Activated CD8-positive, alpha-beta T cell treated with anti-CD3 and anti-CD28 coated beads for 36 hours (primary cell): Measurements from ENCODE around the gene HACD3. TPM values are rescaled to one million over a fixed set of nuclear protein-coding genes. Genes with fewer than 3 reads are reported as not detected.

ENCODE experiments used
- ATAC-seq: fragments of 200-7000 bp; cut with Tn5 transposase; one replicate; pipeline ENCODE4 v1.10.0; 2021; ENCODE audit warnings: mild to moderate bottlenecking, moderate library complexity
- CTCF ChIA-PET: fragments of 350-600 bp; sonication (Branson Sonifier 250); formaldehyde crosslinking; loops from one replicate; lab custom pipeline; 2021; ENCODE audit warnings: antibody characterized with exemption; lab: Charles Lee
- POLR2A ChIA-PET: fragments of 350-600 bp; sonication (Branson Sonifier 250); formaldehyde crosslinking; loops from one replicate; lab custom pipeline; 2021; ENCODE audit warnings: antibody characterized with exemption; lab: Charles Lee
- DNase-seq: peaks from one replicate; pipeline ENCODE4 v3.0.0-alpha.2; 2020
- H3K27ac Mint-ChIP-seq: one replicate; pipeline ENCODE4 v1.8.0; 2021; ENCODE audit warnings: mild to moderate bottlenecking, mixed read lengths
- H3K27me3 Mint-ChIP-seq: one replicate; pipeline ENCODE4 v1.8.0; 2021; ENCODE audit warnings: mixed read lengths
- H3K36me3 Mint-ChIP-seq: one replicate; pipeline ENCODE4 v1.8.0; 2021; ENCODE audit warnings: low read depth, mixed read lengths
- H3K4me1 Mint-ChIP-seq: one replicate; pipeline ENCODE4 v1.8.0; 2021; ENCODE audit warnings: low read depth, mixed read lengths
- H3K4me3 Mint-ChIP-seq: one replicate; pipeline ENCODE4 v1.8.0; 2021; ENCODE audit warnings: mild to moderate bottlenecking, moderate library complexity, mixed read lengths
- H3K9me3 Mint-ChIP-seq: one replicate; pipeline ENCODE4 v1.8.0; 2021; ENCODE audit warnings: mixed read lengths
- CTCF ChIP-seq: fragments of 200-600 bp; IDR thresholded peaks from one replicate; pipeline ENCODE4 v1.8.0; 2022; ENCODE audit warnings: antibody characterized with exemption, mild to moderate bottlenecking
- intact Hi-C: fragments of 100-400 bp; cut with micrococcal nuclease; formaldehyde crosslinking; loops from one replicate; pipeline ENCODE4 v1.10.0; 2022
- total RNA-seq, 2 experiments: library from RNA; stranded (reverse); gene quantifications; one replicate each; pipeline ENCODE4 v1.2.3, GENCODE V29; 2021

Gene HACD3
- total RNA-seq, 2 experiments from 2014 or later = 30.2 to 32.5 TPM

GRCh38 chr15:65561934-65562333 lies 31.7 kb downstream of the HACD3 start:
- peaks cover 37% of the 10 kb centered on the region for H3K36me3 Mint-ChIP-seq
- ChIA-PET CTCF (no interaction called here), POLR2A (no interaction called here)
- no peak for ATAC-seq
- H3K4me1 Mint-ChIP-seq = no peaks in the 10 kb centered on the region
- TF ChIP-seq CTCF = no peak
- H3K27me3 Mint-ChIP-seq = no peaks in the 10 kb centered on the region
- no peaks in the 10 kb centered on the region for H3K9me3 Mint-ChIP-seq
- H3K4me3 Mint-ChIP-seq = no peak overlapping the region
- DNase-seq = no peak
- intact Hi-C loops = no loop called here
- no peak overlapping the region for H3K27ac Mint-ChIP-seq

GRCh38 chr15:65569728-65570127 lies 39.5 kb downstream of the HACD3 start:
- no peak overlapping the region for H3K27ac Mint-ChIP-seq
- ChIA-PET CTCF (no interaction called here), POLR2A (no interaction called here)
- ATAC-seq (no peak), DNase-seq (no peak)
- no peaks in the 10 kb centered on the region for H3K27me3 Mint-ChIP-seq
- H3K4me3 Mint-ChIP-seq = no peak overlapping the region
- intact Hi-C loops = no loop called here
- H3K36me3 Mint-ChIP-seq = peaks cover 28% of the 10 kb centered on the region
- H3K4me1 Mint-ChIP-seq = no peaks in the 10 kb centered on the region
- no peaks in the 10 kb centered on the region for H3K9me3 Mint-ChIP-seq
- TF ChIP-seq CTCF = no peak

- ChIA-PET POLR2A (interaction anchor here (0.8 kb wide), 1 partner anchor 41 kb away, joined by 3 read pairs; the partner anchor contains the start of gene HACD3), CTCF (no interaction called here)
- H3K4me3 Mint-ChIP-seq = no peak overlapping the region
- intact Hi-C loops = no loop called here
- no peak for ATAC-seq
- no peaks in the 10 kb centered on the region for H3K4me1 Mint-ChIP-seq
- no peaks in the 10 kb centered on the region for H3K27me3 Mint-ChIP-seq
- no peak for DNase-seq
- H3K36me3 Mint-ChIP-seq = peaks cover 10% of the 10 kb centered on the region
- no peak overlapping the region for H3K27ac Mint-ChIP-seq
- no peak for TF ChIP-seq CTCF
- H3K9me3 Mint-ChIP-seq = no peaks in the 10 kb centered on the region
These were observed 41.7 kb downstream of the HACD3 start for GRCh38 chr15:65571971-65572370.

- ATAC-seq = no peak
- Mint-ChIP-seq H3K27me3 (no peaks in the 10 kb centered on the region), H3K27ac (peak overlapping the region; percentile 47), H3K4me1 (no peaks in the 10 kb centered on the region), H3K4me3 (no peak overlapping the region), H3K9me3 (no peaks in the 10 kb centered on the region), H3K36me3 (peaks cover 29% of the 10 kb centered on the region)
- intact Hi-C loops = no loop called here
- ChIA-PET POLR2A (interaction anchor here (1.1 to 1.2 kb wide), 2 partner anchors 13 to 14 kb away, joined by 3 read pairs; no protein-coding TSS in a partner anchor), CTCF (no interaction called here)
- no peak for DNase-seq
- no peak for TF ChIP-seq CTCF
These were observed 46.4 kb downstream of the HACD3 start for GRCh38 chr15:65576664-65577063.

GRCh38 chr15:65577129-65577996 lies 47.1 kb downstream of the HACD3 start:
- ATAC-seq = no peak
- Mint-ChIP-seq H3K27ac (no peak overlapping the region), H3K9me3 (no peaks in the 10 kb centered on the region), H3K4me1 (no peaks in the 10 kb centered on the region), H3K4me3 (no peak overlapping the region), H3K27me3 (no peaks in the 10 kb centered on the region), H3K36me3 (peaks cover 34% of the 10 kb centered on the region)
- ChIA-PET CTCF (no interaction called here), POLR2A (interaction anchor here (0.8 to 1.2 kb wide), 2 partner anchors 14 to 61 kb away, joined by 3 read pairs; no protein-coding TSS in a partner anchor)
- intact Hi-C loops = no loop called here
- DNase-seq = no peak
- no peak for TF ChIP-seq CTCF
